HepG2 (cell line): ENCODE data around the gene ETS2. TPM values are rescaled to one million over a fixed set of nuclear protein-coding genes. Genes with fewer than 3 reads are reported as not detected.

ENCODE experiments used
- ATAC-seq: fragments of 200-7000 bp; cut with Tn5 transposase; 3 replicates; pipeline ENCODE4 v1.9.1; 2020; ENCODE audit warnings: mild to moderate bottlenecking, moderate library complexity
- BruUV-seq: library from RNA; stranded (reverse); fragments of 400-500 nt; replicated peaks from 2 replicates; lab custom pipeline; 2021; lab: Mats Ljungman, UMichigan
- CTCF ChIA-PET: fragments of 300-600 bp; formaldehyde crosslinking; extraction: SDS; loops from one replicate; lab custom pipeline; 2021; ENCODE audit warnings: low total read pairs, inconsistent platforms, low intra/inter-chr PET ratio; lab: Yijun Ruan, JAX
- POLR2A ChIA-PET: fragments of 350-600 bp; sonication (Branson Sonifier 250); formaldehyde crosslinking; loops from one replicate; lab custom pipeline; 2020; ENCODE audit warnings: antibody characterized with exemption, inconsistent platforms; lab: Yijun Ruan, JAX
- DNase-seq: peaks from one replicate; pipeline ENCODE4 v3.0.0-alpha.2; 2015; ENCODE audit warnings: low spot score
- FAIRE-seq: peaks from 3 replicates; lab custom pipeline; 2011; peaks lifted over from hg19 to GRCh38; lab: Jason Lieb, UNC
- H2AFZ ChIP-seq: one replicate; pipeline ENCODE4 v1.6.1; 2011; ENCODE audit warnings: low read length, inconsistent platforms
- H3K27ac ChIP-seq: fragments of 300-600 bp; 3 replicates; pipeline ENCODE4 v1.8.0; 2011; ENCODE audit warnings: mixed run types, mild to moderate bottlenecking, mixed read lengths, low read length, inconsistent platforms; ENCODE audit not compliant: insufficient read depth; ENCODE audit errors: extremely low read length
- H3K27me3 ChIP-seq, 2 experiments: fragments of 200-600 bp in 1 of 2; 2 replicates in 1 of 2; 3 replicates in 1 of 2; pipeline versions ENCODE4 v1.6.0 to v1.8.0; 2011; ENCODE audit warnings: low read length in 2 of 2, mild to moderate bottlenecking in 2 of 2, moderate library complexity in 2 of 2, inconsistent platforms in 1 of 2; ENCODE audit not compliant: insufficient read depth in 2 of 2, control insufficient read depth in 1 of 2
- H3K36me3 ChIP-seq, 2 experiments: fragments of 200-600 bp in 1 of 2; replicated peaks in 1 of 2; 2 replicates in 1 of 2; 3 replicates in 1 of 2; pipeline versions ENCODE4 v1.5.1 to v1.8.0; 2011; ENCODE audit warnings: low read length in 2 of 2, inconsistent platforms in 1 of 2; ENCODE audit not compliant: insufficient read depth in 2 of 2, control insufficient read depth in 1 of 2
- H3K4me1 ChIP-seq: 2 replicates; pipeline ENCODE4 v1.5.1; 2012; ENCODE audit warnings: low read length, inconsistent platforms; ENCODE audit not compliant: insufficient read depth
- H3K4me2 ChIP-seq: 2 replicates; pipeline ENCODE4 v1.6.0; 2011; ENCODE audit warnings: low read depth, low read length, inconsistent platforms
- H3K4me3 ChIP-seq, 3 experiments: fragments of 200-600 bp in 1 of 3; sonication (generic), shearing (Covaris generic) in 1 of 3; replicated peaks in 1 of 3; 2 replicates each; pipeline ENCODE4 v1.5.1; 2011 to 2016; ENCODE audit warnings: low read length in 3 of 3, inconsistent platforms in 2 of 3, low read depth in 2 of 3, mild to moderate bottlenecking in 2 of 3, control low read depth in 1 of 3, mixed read lengths in 1 of 3; ENCODE audit not compliant: insufficient read depth in 1 of 3
- H3K79me2 ChIP-seq: one replicate; pipeline ENCODE4 v1.6.1; 2011; ENCODE audit warnings: low read length, inconsistent platforms; ENCODE audit not compliant: insufficient read depth
- H3K9ac ChIP-seq: 2 replicates; pipeline ENCODE4 v1.6.0; 2011; ENCODE audit warnings: mild to moderate bottlenecking, low read depth, low read length, inconsistent platforms; ENCODE audit not compliant: insufficient read depth
- H3K9me3 ChIP-seq: 2 replicates; pipeline ENCODE4 v1.5.1; 2012; ENCODE audit warnings: mild to moderate bottlenecking, low read length
- H4K20me1 ChIP-seq: 2 replicates; pipeline ENCODE4 v1.6.0; 2011; ENCODE audit warnings: inconsistent platforms, mild to moderate bottlenecking, low read length, moderate library complexity; ENCODE audit not compliant: insufficient read depth
- FOXK1 ChIP-seq: sonication (generic); formaldehyde crosslinking; IDR thresholded peaks from 2 replicates; pipeline ENCODE4 v1.4.0; 2020; ENCODE audit warnings: low read depth, missing genetic modification reagents, borderline replicate concordance
- IRF2 ChIP-seq: IDR thresholded peaks from 2 replicates; pipeline ENCODE4 v1.6.1; 2018; ENCODE audit warnings: missing genetic modification reagents, missing compliant biosample characterization
- MIER3 ChIP-seq: IDR thresholded peaks from 2 replicates; pipeline ENCODE4 v1.6.1; 2016; ENCODE audit warnings: missing compliant biosample characterization, borderline replicate concordance
- RBAK ChIP-seq: sonication (generic); formaldehyde crosslinking; IDR thresholded peaks from 2 replicates; pipeline ENCODE4 v1.5.1; 2020; ENCODE audit warnings: mild to moderate bottlenecking, missing genetic modification reagents
- U2AF1 ChIP-seq: fragments of 200-400 bp; formaldehyde crosslinking; optimal IDR thresholded peaks from 2 replicates; pipeline ENCODE3; 2017; ENCODE audit warnings: mild to moderate bottlenecking, low read depth, low read length
- ZNF20 ChIP-seq: sonication (generic); formaldehyde crosslinking; IDR thresholded peaks from 2 replicates; pipeline ENCODE4 v1.4.0; 2020; ENCODE audit warnings: mild to moderate bottlenecking, moderate library complexity, missing genetic modification reagents
- ZNF317 ChIP-seq: sonication (generic); formaldehyde crosslinking; IDR thresholded peaks from 2 replicates; pipeline ENCODE4 v1.5.0; 2020; ENCODE audit warnings: mild to moderate bottlenecking, missing genetic modification reagents
- ZNF343 ChIP-seq: sonication (generic); formaldehyde crosslinking; IDR thresholded peaks from 2 replicates; pipeline ENCODE4 v1.4.0; 2020; ENCODE audit warnings: mild to moderate bottlenecking, missing genetic modification reagents
- ZNF549 ChIP-seq: sonication (generic); formaldehyde crosslinking; IDR thresholded peaks from 2 replicates; pipeline ENCODE4 v1.5.0; 2020; ENCODE audit warnings: missing genetic modification reagents
- WGBS: methylation state at CpG from one replicate; pipeline ENCODE4 v1.1.6; 2017; ENCODE audit warnings: low lambda C conversion rate; 5-methylcytosine and 5-hydroxymethylcytosine counted together
- in situ Hi-C: cut with HindIII; loops from 2 replicates; pipeline ENCODE4 v1.10.0; 2017; ENCODE audit warnings: low pct_unique_long_range_greater_than_20kb; ENCODE audit not compliant: extremely low pct_ligation_motif_present
- intact Hi-C: fragments of 100-400 bp; cut with micrococcal nuclease; formaldehyde crosslinking; loops from one replicate; pipeline ENCODE4 v1.10.0; 2022; ENCODE audit not compliant: unreplicated experiment
- polyA plus RNA-seq, 8 experiments: library from polyadenylated mRNA; depleted of rRNA in 3 of 8; stranded (reverse) in 7 of 8; unstranded in 1 of 8; fragments of >200 nt; fragmentation: Illumina TruSeq in 4 of 8; extraction: Trizol in 4 of 8; gene quantifications; 2 replicates each; pipeline versions ENCODE4 v1.2.1 to v1.2.3, GENCODE V29; 2011 to 2016; ENCODE audit warnings: low read depth in 4 of 8, missing spikeins in 1 of 8, mixed read lengths in 1 of 8; ENCODE audit not compliant: insufficient read depth in 1 of 8
- total RNA-seq, 5 experiments: library from RNA; depleted of rRNA; stranded (reverse); fragments of >200 nt; fragmentation: Illumina TruSeq; extraction: Trizol; gene quantifications; 2 replicates each; pipeline ENCODE4 v1.2.3, GENCODE V29; 2016; ENCODE audit warnings: low read depth in 1 of 5
- TF ChIP-seq, protein P1 (sequence below): sonication (generic); formaldehyde crosslinking; IDR thresholded peaks from 2 replicates; pipeline ENCODE4 v1.8.1; 2023; ENCODE audit warnings: mild to moderate bottlenecking, inconsistent platforms, moderate library complexity, missing genetic modification reagents, borderline replicate concordance
- TF ChIP-seq, protein P2 (sequence below): sonication (generic); formaldehyde crosslinking; IDR thresholded peaks from 2 replicates; pipeline ENCODE4 v1.8.0; 2022; ENCODE audit warnings: mild to moderate bottlenecking, missing genetic modification reagents, moderate library complexity

Gene ETS2
- total and polyA plus RNA-seq, 2 of the 13 experiments (the other 11 are each of a cell fraction or from before 2014, with no cell fraction given) = 24.6 to 64.4 TPM

DNA sequence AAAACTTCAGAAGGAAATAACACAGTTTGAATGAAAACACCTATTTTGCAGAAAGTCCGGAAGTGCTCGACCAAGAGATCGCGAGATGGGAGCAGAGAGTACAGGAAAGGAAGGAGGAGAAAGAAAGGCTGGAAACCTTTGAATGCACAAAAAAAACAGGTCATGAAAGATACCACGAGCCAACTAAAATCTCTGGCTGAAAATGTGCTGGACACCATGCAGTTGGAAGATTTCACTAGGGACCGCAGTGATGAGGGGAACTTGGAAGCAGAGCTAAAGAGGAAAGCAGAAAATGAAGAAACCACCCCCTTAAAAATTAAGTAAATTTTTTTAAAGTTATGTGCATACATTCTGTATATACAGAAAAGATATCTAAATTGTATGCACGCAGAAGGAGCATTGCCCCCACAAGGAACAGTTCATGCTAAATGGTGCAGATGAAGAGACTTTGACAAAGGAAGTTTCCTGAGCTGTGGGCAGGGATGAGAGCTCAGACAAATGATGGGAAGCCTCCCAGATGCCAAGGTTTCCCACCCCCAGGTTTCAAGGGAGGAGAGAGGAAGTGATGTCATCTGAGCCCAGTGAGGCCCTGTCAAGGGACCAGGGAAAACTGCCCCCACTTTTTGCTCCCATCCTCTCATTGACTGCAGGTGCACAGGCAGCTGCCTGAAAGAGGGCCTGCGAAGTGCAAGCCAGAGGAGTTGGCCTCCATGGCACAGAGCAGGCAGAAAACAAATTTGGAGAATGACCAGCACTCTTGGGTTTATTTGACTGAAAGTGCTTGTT is 52.5 kb downstream of the ETS2 start:
- intact Hi-C loops (no loop called here), in situ Hi-C loops (no loop called here)
- Histone ChIP-seq H3K4me3 (no peak overlapping the region), H3K36me3 (no peaks in the 10 kb centered on the region), H3K9ac (no peak overlapping the region), H3K9me3 (no peaks in the 10 kb centered on the region), H3K79me2 (no peaks in the 10 kb centered on the region), H3K4me2 (peak overlapping the region; percentile 22; the same call in 1 of the 2 replicates), H3K27me3 (no peaks in the 10 kb centered on the region; a peak in 1 of 5 replicates), H3K27ac (no peak overlapping the region), H2AFZ (no peak overlapping the region), H3K4me1 (peaks cover 33% of the 10 kb centered on the region), H4K20me1 (no peaks in the 10 kb centered on the region)
- no TSS peak for BruUV-seq
- ChIA-PET POLR2A (no interaction called here), CTCF (interaction anchor here (0.7 kb wide), 1 partner anchor 130 kb away, joined by 3 read pairs; no protein-coding TSS in a partner anchor)
- ATAC-seq (no peak), DNase-seq (no peak), FAIRE-seq (no peak)
- 28% methylated on average over 8 of the region's 8 CpGs for WGBS
- TF ChIP-seq ZNF549 (CRISPR knock-in tag) (no peak), FOXK1 (CRISPR knock-in tag) (no peak), U2AF1 (no peak), MIER3 (CRISPR knock-in tag) (no peak)

DNA sequence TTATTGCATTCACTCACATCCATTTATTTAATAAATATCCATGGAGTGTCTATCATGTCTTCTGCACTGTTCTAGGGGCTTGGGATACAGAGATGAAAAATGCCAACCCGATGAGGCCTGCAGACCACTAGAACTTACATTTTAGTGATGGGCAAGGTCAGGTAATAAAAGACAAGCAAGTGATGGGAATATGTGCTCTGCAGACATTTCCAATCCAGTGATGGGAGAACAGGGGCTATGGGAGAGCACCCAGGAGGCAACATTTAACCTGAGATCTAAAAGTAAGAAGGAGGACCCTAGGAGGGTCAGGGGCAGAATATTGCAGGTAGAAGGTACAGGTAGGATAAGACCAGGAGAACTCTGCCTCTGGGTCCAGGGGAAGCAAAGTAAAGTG is 53.1 kb downstream of the ETS2 start:
- no peaks in the 10 kb centered on the region for H3K9me3 ChIP-seq
- in situ Hi-C loops (no loop called here), intact Hi-C loops (no loop called here)
- CTCF ChIA-PET = no interaction called here
- ATAC-seq (no peak), DNase-seq (no peak), FAIRE-seq (no peak)
- H2AFZ ChIP-seq = no peak overlapping the region
- peaks cover 28% of the 10 kb centered on the region for H3K4me1 ChIP-seq
- H3K4me3 ChIP-seq = no peak overlapping the region
- no peak overlapping the region for H3K4me2 ChIP-seq
- no peaks in the 10 kb centered on the region for H3K36me3 ChIP-seq
- H4K20me1 ChIP-seq = no peaks in the 10 kb centered on the region
- no peaks in the 10 kb centered on the region for H3K79me2 ChIP-seq
- POLR2A ChIA-PET = no interaction called here
- H3K27me3 ChIP-seq = no peaks in the 10 kb centered on the region; a peak in 1 of 5 replicates
- H3K9ac ChIP-seq = no peak overlapping the region
- TF ChIP-seq ZNF20 (CRISPR knock-in tag) (no peak), ZNF317 (CRISPR knock-in tag) (peak; percentile 81), ZNF343 (no peak), IRF2 (CRISPR knock-in tag) (no peak), RBAK (no peak)
- TF ChIP-seq, protein P1, sequence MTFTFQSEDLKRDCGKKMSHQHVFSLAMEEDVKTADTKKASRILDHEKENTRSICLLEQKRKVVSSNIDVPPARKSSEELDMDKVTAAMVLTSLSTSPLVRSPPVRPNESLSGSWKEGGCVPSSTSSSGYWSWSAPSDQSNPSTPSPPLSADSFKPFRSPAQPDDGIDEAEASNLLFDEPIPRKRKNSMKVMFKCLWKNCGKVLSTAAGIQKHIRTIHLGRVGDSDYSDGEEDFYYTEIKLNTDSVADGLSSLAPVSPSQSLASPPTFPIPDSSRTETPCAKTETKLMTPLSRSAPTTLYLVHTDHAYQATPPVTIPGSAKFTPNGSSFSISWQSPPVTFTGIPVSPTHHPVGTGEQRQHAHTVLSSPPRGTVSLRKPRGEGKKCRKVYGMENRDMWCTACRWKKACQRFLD (CRISPR knock-in tag) = no peak
- TF ChIP-seq, protein P2, sequence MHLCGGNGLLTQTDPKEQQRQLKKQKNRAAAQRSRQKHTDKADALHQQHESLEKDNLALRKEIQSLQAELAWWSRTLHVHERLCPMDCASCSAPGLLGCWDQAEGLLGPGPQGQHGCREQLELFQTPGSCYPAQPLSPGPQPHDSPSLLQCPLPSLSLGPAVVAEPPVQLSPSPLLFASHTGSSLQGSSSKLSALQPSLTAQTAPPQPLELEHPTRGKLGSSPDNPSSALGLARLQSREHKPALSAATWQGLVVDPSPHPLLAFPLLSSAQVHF (CRISPR knock-in tag) = no peak
- H3K27ac ChIP-seq = no peak overlapping the region
- BruUV-seq = no TSS peak
- WGBS = 90% methylated on average over 1 of the region's 1 CpG
